Bone marrow (tissue), 2 donors: ENCODE data around the gene STX18.
"Not testable (repeated sequence)": the region's sequence is repeated elsewhere in the genome, so short reads cannot be mapped to it uniquely, and the experiment has no call there.

ENCODE experiments used
- DNase-seq, 2 donors: peaks; one replicate each; lab custom pipeline; 2025; lab: John Stamatoyannopoulos, UW

STX18 gene

GRCh38 chr4:4437798-4438470 lies 103.9 kb downstream of the STX18 start:
- DNase-seq = no peak

DNA sequence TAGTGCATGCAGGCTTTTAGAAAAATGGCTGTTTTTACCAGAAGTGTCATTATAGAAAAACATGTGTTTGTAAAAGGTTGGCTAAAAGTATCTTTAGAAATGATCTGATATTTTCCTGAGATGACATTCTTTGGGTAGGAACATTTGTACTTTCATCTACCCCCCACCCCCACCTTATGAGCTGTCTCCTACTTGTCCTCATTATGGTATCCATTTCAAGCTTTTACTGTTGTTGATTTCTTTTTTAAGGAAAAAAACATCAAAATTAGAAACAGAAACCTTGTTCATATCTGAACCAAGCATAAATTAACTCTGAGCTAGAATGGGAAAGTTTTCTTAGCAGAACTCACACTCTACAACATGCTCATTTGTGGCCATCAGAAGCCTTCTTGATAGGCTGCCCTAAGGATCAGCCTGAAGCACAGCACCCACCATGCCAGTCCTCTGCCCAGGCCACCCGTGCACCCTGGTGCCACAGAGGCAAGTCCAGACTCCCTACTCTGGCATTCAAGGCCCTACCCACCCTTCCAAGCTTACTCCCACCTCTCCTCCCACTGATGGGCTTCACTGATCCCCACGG lies 105.5 kb downstream of the STX18 start:
- no peak for DNase-seq

DNA sequence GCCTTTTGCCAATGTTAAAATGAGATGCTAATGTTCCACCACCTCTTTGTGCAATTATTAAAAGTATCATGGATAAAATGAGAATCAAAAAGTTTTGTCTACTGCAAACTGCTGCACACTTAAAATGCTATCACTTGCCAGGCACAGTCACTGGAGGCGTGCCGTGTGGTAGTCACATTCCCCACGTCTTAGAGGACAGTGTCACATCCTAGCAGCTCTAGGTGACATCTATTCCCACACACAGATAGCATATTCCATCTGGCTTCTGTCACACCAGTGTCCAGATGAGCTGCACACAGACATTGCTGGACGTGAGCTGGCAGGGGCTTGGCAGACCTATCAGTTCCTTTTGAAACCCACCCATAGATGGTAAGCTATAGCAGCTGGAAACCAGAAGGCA lies 107.9 kb downstream of the STX18 start:
- DNase-seq = no peak

DNA sequence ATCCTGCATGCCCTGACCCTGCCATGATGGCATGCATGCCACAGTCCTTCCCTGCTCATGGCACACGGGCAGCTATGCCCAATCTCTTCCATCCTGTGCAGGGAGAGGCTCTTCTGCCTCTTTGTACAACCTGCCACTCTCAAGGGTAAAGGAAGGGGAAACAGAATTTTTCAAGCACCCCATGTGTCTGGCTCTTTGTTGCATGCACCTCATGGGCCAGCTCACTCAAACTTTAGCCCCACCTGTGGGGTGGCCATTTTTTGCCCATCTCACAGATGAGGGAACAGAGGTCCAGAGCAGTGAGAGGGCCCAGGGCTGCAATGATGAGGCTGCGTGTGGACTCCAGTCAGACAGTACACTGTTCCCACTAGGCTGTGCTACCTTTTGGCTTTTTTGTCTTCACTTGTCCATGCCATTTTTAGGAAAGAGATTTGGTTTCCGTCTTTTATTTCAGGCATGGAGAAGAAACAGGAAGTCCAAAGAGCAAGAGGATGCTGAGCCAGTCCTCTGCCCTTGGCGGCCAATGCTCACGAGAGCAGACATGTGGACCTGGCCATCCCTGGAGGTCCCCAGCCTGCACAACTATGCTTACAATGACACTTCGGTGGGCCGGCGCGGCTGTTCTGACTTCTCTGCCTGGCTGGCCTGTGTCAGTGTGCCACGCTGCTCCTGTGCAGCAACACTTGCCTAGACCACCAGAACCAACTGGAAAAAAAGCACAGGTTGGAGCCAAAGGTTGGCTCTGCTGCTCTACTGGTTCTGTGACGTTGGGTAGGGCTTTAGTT lies 109.3 kb downstream of the STX18 start:
- DNase-seq = no peak

DNA sequence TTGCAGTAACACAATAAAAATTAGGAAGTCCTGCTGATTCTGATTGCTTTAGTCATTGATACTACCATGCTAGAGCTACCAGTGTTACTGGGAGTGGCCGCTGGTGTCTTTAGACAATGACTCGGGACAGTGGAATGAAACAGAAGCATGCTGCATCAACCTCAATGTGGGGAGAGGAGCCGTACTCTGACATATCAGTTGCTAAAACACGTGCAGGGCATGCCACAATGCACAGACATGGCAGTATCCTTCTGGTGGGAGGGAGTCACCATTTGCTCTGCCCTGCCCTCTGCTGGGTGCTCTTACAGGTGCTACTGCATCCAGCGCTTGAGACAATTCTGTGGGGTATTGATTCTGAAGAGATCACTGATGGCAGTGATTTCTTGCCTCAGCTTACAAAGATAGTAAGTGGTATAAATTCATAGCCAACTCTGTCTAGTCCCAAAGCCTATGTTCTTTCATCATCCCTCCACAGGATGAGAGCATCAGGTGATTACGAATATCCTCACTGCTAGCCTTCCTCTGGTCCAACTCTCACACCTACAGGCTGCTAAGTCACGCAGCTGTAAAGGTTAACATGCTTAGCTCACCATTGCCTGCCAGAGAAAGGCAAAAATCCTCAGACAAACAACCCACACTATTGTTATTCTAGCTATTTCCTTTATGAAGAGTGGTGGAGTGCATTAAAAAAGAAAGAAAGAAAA lies 111.2 kb downstream of the STX18 start:
- DNase-seq = peak in 1 of 2 donors; percentile 1

DNA sequence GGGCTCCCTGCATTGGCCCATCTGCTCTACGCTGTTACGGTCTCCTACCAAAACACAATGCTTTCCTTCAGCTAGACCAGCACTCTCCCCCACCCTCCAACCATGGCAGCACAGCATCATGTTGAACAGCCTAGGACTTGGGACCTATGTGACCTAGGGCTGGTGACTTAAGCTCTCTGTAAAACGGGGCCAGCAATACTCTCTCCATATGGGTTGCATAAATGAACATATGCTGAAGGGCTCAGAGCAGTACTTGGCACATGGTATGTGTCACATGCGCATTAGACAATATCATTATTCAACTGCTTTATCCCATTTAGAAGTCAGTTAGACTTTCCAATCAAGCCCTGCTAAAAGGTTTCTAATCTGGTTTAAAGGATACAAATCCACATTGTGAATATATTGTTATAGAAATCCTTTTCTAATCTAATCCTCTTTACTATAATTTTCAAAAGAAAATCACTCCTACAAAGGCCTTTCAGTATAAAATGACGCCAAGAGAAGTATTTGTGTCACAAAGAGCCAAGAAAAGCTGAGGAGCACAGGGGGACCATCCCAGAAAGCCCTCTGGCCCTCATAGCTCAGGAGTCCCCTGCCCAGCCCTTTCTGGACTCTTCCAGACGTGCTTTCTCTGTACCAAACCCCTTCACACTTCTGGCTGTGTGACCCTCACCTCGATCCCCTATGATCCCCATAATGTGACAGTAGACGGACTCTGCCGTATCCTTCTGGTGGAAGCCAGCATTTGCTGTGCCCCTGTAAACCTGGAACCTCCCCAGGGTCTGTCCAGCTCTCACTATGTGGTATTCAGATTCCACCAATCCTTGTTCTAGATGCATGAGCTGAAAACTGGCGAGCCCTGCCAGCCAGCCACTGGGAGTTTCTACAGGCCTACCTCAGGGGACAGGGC lies 112.6 kb downstream of the STX18 start:
- DNase-seq = no peak

- no peak for DNase-seq
Measured at GRCh38 chr4:4427886-4428285, 114.0 kb downstream of the STX18 start.

- DNase-seq = no peak
Measured at GRCh38 chr4:4427121-4427870, 114.6 kb downstream of the STX18 start.

GRCh38 chr4:4426511-4427120 lies 115.2 kb downstream of the STX18 start:
- DNase-seq = no peak

DNA sequence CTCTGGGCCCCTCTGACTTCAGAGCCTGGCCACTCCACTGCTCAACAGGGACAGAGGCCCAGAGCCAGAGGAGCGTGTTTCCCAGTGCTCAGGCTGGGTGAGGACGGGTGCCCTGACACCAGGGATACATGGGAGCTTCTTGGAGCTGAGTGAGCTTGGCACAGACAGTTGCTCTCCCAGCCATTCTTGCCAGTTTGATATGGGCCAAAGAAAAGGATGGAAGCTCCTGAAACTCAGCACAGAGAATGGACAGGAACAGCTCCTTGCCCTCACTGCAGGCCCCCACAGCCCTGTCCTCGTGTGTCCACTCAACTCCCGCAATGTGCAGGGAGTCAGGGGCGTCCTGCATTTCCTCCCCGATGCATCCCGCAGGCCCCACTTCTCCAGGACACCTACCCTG lies 116.2 kb downstream of the STX18 start:
- DNase-seq = no peak

DNA sequence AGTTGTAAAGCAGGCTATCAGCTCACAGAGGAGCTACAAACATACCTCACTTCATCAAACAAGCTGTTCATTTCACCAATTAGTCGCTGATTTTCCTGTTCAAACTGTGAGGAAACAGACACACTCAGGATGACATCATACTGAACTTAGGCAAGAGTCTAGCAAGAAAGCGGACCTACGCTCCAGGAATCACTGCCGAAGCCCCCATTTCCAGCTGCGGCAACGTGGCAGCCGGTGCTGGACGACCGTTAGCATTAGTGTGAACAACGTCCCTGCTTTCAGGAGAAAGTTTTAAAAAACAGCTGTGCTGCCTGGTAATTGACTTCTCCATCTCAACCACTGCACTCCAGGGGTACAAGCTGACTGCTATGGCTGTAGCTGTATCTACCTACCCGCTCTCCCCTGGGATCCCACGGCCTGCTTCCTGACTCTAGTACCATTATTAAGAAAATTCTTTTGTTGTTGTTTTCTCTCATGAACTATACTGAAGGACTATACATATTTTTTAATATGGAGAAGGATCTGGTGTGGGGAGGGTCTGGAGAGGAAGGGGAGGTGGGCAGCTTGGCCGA lies 116.6 kb downstream of the STX18 start:
- DNase-seq = no peak

GRCh38 chr4:4424499-4425115 lies 117.2 kb downstream of the STX18 start:
- no peak for DNase-seq

- DNase-seq = no peak
Measured at GRCh38 chr4:4423706-4424498, 117.9 kb downstream of the STX18 start.

DNA sequence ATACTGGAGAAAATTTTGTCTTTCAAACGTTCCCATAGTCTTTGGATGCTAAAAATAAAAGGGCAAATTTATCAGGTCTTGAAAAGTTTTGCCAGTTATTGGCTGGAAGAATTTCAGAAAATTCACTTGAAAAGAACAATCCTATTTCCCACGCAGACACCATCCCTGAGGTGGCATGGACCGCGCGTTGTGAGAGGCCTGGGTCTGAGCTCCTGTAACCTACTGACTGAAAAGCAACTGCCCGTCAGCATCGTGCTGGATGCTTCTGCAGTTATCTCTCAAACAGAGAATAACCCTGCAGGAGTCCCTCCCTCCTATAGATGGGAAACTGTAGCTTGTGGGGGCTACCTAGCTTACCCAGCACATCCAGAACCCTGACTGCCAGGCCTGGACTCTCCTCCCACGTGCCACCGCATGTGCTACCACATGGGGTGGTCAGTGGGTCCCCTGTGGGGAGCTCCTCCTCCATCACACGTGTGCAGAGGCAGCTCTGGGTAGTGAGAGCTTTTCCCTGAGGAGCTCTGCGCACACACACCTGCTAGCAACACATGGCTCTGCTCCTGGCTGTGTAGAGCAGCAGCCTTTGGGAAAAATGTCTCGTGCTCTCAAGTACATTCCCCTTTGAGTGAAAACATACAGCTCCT lies 118.9 kb downstream of the STX18 start:
- no peak for DNase-seq

- DNase-seq = not testable (repeated sequence)
Measured at GRCh38 chr4:4422117-4422516, 119.7 kb downstream of the STX18 start.

DNA sequence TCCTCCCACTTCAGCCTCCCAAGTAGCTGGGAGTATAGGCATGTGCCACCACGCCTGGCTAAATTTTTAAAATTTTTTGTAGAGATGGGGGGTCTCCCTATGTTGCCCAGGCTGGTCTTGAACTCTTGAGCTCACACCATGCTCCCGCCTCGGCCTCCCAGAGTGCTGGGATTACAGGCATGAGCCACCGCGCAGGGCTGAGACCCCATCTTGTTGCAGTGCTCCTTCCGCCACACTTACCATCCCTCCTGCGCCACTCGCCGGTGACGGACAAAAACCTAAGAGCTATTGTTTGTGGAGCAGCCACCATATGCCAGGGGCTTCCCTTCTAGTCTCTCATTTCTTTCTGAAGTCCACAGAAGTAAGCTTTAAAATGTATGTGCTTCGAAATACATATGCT lies 120.5 kb downstream of the STX18 start:
- DNase-seq = no peak

- DNase-seq = no peak
Measured at GRCh38 chr4:4420421-4420820, 121.4 kb downstream of the STX18 start.

- no peak for DNase-seq
Measured at GRCh38 chr4:4419896-4420295, 122.0 kb downstream of the STX18 start.
